22Rv1 (cell line): Measurements from ENCODE around the gene LEMD1.

ENCODE experiments used
- CTCF ChIP-seq: fragments of 450-650 bp; IDR thresholded peaks from 2 replicates; pipeline ENCODE4 v1.5.1; 2017; ENCODE audit warnings: mild to moderate bottlenecking
- ZFX ChIP-seq: fragments of 450-650 bp; IDR thresholded peaks from 2 replicates; pipeline ENCODE4 v1.6.1; 2017; ENCODE audit warnings: antibody characterized with exemption, borderline replicate concordance

- TF ChIP-seq CTCF (no peak), ZFX (no peak)
Observed at GRCh38 chr1:205451759-205452164, 29.9 kb upstream of the LEMD1 start.
